GM21825 (cell line): ENCODE data around the gene GMCL1.
"Not testable (repeated sequence)": the region's sequence is repeated elsewhere in the genome, so short reads cannot be mapped to it uniquely, and the experiment has no call there.

Source experiments
- ATAC-seq: cut with Tn5 transposase; IDR thresholded peaks from one replicate; pipeline ENCODE4 v1.9.1; 2021; ENCODE audit warnings: mild to moderate bottlenecking, moderate library complexity; ENCODE audit not compliant: unreplicated experiment

GMCL1 gene

GRCh38 chr2:69805887-69806286, 23.6 kb upstream of the GMCL1 start:
- ATAC-seq = no peak

GRCh38 chr2:69807821-69808540, 21.5 kb upstream of the GMCL1 start:
- no peak for ATAC-seq

GRCh38 chr2:69810550-69810949, 18.9 kb upstream of the GMCL1 start:
- no peak for ATAC-seq

GRCh38 chr2:69811018-69811417, 18.4 kb upstream of the GMCL1 start:
- no peak for ATAC-seq

GRCh38 chr2:69811591-69811990, 17.9 kb upstream of the GMCL1 start:
- no peak for ATAC-seq

GRCh38 chr2:69815717-69816116, 13.7 kb upstream of the GMCL1 start:
- no peak for ATAC-seq

GRCh38 chr2:69816923-69817542, 12.4 kb upstream of the GMCL1 start:
- ATAC-seq = peak; percentile 54

GRCh38 chr2:69817729-69818501, 11.5 kb upstream of the GMCL1 start:
- ATAC-seq = no peak

GRCh38 chr2:69827796-69828540, 1.5 kb upstream of the GMCL1 start:
- ATAC-seq = no peak

GRCh38 chr2:69828938-69829255, 563 bp upstream of the GMCL1 start:
- ATAC-seq = peak; percentile 4

- peak; percentile 35 for ATAC-seq
These were observed 815 bp downstream of the GMCL1 start for GRCh38 chr2:69830045-69830905.

GRCh38 chr2:69830906-69831241, 1.4 kb downstream of the GMCL1 start:
- not testable (repeated sequence) for ATAC-seq

GRCh38 chr2:69831354-69831905, 2.0 kb downstream of the GMCL1 start:
- no peak for ATAC-seq

GRCh38 chr2:69833752-69834151, 4.3 kb downstream of the GMCL1 start:
- ATAC-seq = no peak

GRCh38 chr2:69835666-69836065, 6.2 kb downstream of the GMCL1 start:
- ATAC-seq = no peak

GRCh38 chr2:69836316-69836715, 6.9 kb downstream of the GMCL1 start:
- ATAC-seq = no peak

- ATAC-seq = no peak
These were observed 8.1 kb downstream of the GMCL1 start for GRCh38 chr2:69837533-69837932.

GRCh38 chr2:69843993-69844392, 14.5 kb downstream of the GMCL1 start:
- ATAC-seq = no peak

- no peak for ATAC-seq
These were observed 15.1 kb downstream of the GMCL1 start for GRCh38 chr2:69844560-69844959.
